Parathyroid adenoma (tissue), 2 donors: ENCODE data around the gene FOXA1.

Source experiments
- H2AFZ ChIP-seq: fragments of 300-600 bp; sonication (generic); one replicate; pipeline ENCODE4 v1.7.0; 2017; ENCODE audit warnings: antibody characterized with exemption, mild to moderate bottlenecking
- H3K27ac ChIP-seq: fragments of 300-600 bp; sonication (generic); one replicate; pipeline ENCODE4 v1.7.0; 2017
- H3K27me3 ChIP-seq: fragments of 300-600 bp; sonication (generic); one replicate; pipeline ENCODE4 v1.7.0; 2017; ENCODE audit warnings: low read length; ENCODE audit not compliant: control insufficient read depth, insufficient read depth
- H3K36me3 ChIP-seq: fragments of 300-600 bp; sonication (generic); one replicate; pipeline ENCODE4 v1.7.0; 2017; ENCODE audit warnings: low read length; ENCODE audit not compliant: control insufficient read depth, insufficient read depth
- H3K4me1 ChIP-seq: fragments of 300-600 bp; sonication (generic); one replicate; pipeline ENCODE4 v1.7.0; 2017; ENCODE audit warnings: control low read depth
- H3K4me2 ChIP-seq: fragments of 300-600 bp; sonication (generic); one replicate; pipeline ENCODE4 v1.7.0; 2017; ENCODE audit warnings: low read length
- H3K4me3 ChIP-seq: fragments of 300-600 bp; sonication (generic); one replicate; pipeline ENCODE4 v1.7.0; 2017; ENCODE audit warnings: low read depth, low read length
- H3K79me2 ChIP-seq: fragments of 300-600 bp; sonication (generic); one replicate; pipeline ENCODE4 v1.7.0; 2017; ENCODE audit warnings: control low read depth
- H3K9ac ChIP-seq: fragments of 300-600 bp; sonication (generic); one replicate; pipeline ENCODE4 v1.7.0; 2017; ENCODE audit warnings: mild to moderate bottlenecking
- H3K9me3 ChIP-seq: fragments of 300-600 bp; sonication (generic); one replicate; pipeline ENCODE4 v1.7.0; 2017; ENCODE audit warnings: low read length; ENCODE audit not compliant: control insufficient read depth
- TF ChIP-seq, protein P1 (sequence below): fragments of 300-600 bp; sonication (generic); IDR thresholded peaks from one replicate; pipeline ENCODE4 v1.7.0; 2017; ENCODE audit warnings: antibody characterized with exemption, mild to moderate bottlenecking
- donor health status: primary hyperparathyroidism.

The FOXA1 gene

DNA sequence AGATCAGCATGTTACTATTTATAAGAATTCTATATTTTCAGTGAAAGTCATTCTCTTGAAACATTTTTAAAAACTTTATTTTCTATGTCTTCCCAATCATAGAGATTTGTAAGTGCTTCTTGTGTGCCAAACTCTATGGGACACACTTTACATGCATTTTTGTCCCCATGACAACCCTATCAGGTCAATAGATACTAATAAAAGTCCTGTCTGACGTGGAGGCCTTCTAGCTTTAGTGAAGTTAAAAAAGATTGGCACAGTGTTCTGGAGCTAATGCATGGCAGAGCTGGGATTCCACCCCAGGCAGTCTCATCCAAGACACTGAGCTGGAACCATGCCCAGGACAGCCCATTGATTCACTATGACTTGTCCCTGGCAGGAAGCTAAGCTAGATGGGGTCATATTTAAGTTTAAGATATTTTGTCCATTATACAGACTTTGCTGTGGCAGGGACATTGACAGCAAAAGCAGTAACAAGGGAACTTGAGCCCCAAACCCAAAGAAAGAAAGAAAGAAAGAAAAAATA lies 28.4 kb upstream of the FOXA1 start:
- H3K4me2 ChIP-seq, result no peak overlapping the region
- no peaks in the 10 kb centered on the region for H3K79me2 ChIP-seq
- H3K9ac ChIP-seq, result no peak overlapping the region
- no peaks in the 10 kb centered on the region for H3K4me1 ChIP-seq
- no peak overlapping the region for H3K27ac ChIP-seq
- H3K4me3 ChIP-seq, result no peak overlapping the region
- TF ChIP-seq, protein P1, sequence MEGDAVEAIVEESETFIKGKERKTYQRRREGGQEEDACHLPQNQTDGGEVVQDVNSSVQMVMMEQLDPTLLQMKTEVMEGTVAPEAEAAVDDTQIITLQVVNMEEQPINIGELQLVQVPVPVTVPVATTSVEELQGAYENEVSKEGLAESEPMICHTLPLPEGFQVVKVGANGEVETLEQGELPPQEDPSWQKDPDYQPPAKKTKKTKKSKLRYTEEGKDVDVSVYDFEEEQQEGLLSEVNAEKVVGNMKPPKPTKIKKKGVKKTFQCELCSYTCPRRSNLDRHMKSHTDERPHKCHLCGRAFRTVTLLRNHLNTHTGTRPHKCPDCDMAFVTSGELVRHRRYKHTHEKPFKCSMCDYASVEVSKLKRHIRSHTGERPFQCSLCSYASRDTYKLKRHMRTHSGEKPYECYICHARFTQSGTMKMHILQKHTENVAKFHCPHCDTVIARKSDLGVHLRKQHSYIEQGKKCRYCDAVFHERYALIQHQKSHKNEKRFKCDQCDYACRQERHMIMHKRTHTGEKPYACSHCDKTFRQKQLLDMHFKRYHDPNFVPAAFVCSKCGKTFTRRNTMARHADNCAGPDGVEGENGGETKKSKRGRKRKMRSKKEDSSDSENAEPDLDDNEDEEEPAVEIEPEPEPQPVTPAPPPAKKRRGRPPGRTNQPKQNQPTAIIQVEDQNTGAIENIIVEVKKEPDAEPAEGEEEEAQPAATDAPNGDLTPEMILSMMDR, result no peak
- H3K36me3 ChIP-seq, result no peaks in the 10 kb centered on the region
- no peak overlapping the region for H2AFZ ChIP-seq
- no peaks in the 10 kb centered on the region for H3K9me3 ChIP-seq
- no peaks in the 10 kb centered on the region for H3K27me3 ChIP-seq

GRCh38 chr14:37622231-37622923 lies 27.3 kb upstream of the FOXA1 start:
- no peaks in the 10 kb centered on the region for H3K36me3 ChIP-seq
- TF ChIP-seq, protein P1, result no peak
- no peak overlapping the region for H3K9ac ChIP-seq
- no peaks in the 10 kb centered on the region for H3K4me1 ChIP-seq
- no peak overlapping the region for H3K4me3 ChIP-seq
- H3K27ac ChIP-seq, result no peak overlapping the region
- H3K27me3 ChIP-seq, result no peaks in the 10 kb centered on the region
- no peak overlapping the region for H3K4me2 ChIP-seq
- H2AFZ ChIP-seq, result no peak overlapping the region
- H3K79me2 ChIP-seq, result no peaks in the 10 kb centered on the region
- H3K9me3 ChIP-seq, result no peaks in the 10 kb centered on the region

DNA sequence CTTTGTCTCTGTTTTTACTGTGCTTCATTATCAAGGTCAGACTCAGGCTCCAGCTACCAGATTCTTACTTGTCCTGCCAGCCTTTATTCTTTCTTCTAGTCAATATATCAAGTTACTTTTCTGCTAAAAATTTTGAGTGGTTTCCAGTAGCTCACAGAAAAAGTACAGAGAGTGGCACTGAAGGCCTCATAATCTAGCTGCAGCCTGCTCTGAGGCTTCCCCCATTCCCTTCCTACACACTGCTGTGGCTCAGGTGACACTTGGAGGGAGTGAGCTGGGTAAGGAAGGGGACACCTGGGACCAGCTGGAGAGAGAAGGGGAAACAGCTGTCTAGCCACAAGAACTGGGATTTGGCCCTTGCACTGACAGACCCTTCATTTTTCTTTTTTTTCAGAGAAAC lies 25.8 kb upstream of the FOXA1 start:
- Histone ChIP-seq H3K27me3 (no peaks in the 10 kb centered on the region), H3K79me2 (no peaks in the 10 kb centered on the region), H3K4me3 (no peak overlapping the region), H3K9me3 (no peaks in the 10 kb centered on the region), H3K27ac (no peak overlapping the region), H3K4me2 (no peak overlapping the region), H3K9ac (no peak overlapping the region), H2AFZ (no peak overlapping the region), H3K36me3 (no peaks in the 10 kb centered on the region), H3K4me1 (no peaks in the 10 kb centered on the region)
- TF ChIP-seq, protein P1, result no peak

GRCh38 chr14:37618498-37619028 lies 23.5 kb upstream of the FOXA1 start:
- Histone ChIP-seq H3K27ac (no peak overlapping the region), H3K9ac (no peak overlapping the region), H3K36me3 (no peaks in the 10 kb centered on the region), H3K9me3 (no peaks in the 10 kb centered on the region), H3K27me3 (no peaks in the 10 kb centered on the region), H3K79me2 (no peaks in the 10 kb centered on the region), H3K4me1 (no peaks in the 10 kb centered on the region), H2AFZ (no peak overlapping the region), H3K4me3 (no peak overlapping the region), H3K4me2 (no peak overlapping the region)
- TF ChIP-seq, protein P1, result no peak
